A172 (cell line): ENCODE results near the gene PADI2. TPM values are rescaled to one million over a fixed set of nuclear protein-coding genes. Genes with fewer than 3 reads are reported as not detected.
"Not testable (repeated sequence)": the region's sequence is repeated elsewhere in the genome, so short reads cannot be mapped to it uniquely, and the experiment has no call there.

Source experiments
- DNase-seq: peaks from one replicate; pipeline ENCODE4 v3.0.0-alpha.2; 2015; ENCODE audit warnings: low spot score
- total RNA-seq: library from RNA; depleted of rRNA; stranded (reverse); fragments of >200 nt; shearing (Covaris generic); gene quantifications from 2 replicates; pipeline ENCODE4 v1.2.3, GENCODE V29; 2014

PADI2 gene
- total RNA-seq, 1 experiment from 2014 or later = not detected

GRCh38 chr1:17082761-17083160 is 36.5 kb downstream of the PADI2 start:
- no peak for DNase-seq

DNA sequence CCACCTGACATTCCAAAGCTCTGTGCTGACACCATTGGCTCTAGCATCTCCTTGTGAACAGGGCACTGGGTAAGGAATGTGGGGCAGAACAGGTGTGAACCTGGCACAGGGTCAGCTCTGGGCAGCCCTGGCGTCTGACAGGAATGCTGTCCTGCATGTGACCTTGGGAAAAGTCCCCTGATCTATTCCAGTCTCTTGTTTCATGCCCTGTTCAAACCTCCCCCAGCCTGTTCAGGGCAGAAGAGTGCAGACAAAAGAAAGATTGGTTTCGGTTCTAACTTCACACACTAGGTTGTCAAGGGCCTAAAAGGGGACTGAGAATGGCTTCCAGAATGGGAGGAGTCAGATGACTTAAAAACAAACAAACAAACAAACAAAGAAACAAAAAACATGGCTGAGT is 37.8 kb downstream of the PADI2 start:
- DNase-seq = no peak

- no peak for DNase-seq
These were observed 38.4 kb downstream of the PADI2 start for GRCh38 chr1:17080880-17081279.

GRCh38 chr1:17080085-17080759 is 39.0 kb downstream of the PADI2 start:
- DNase-seq = no peak

DNA sequence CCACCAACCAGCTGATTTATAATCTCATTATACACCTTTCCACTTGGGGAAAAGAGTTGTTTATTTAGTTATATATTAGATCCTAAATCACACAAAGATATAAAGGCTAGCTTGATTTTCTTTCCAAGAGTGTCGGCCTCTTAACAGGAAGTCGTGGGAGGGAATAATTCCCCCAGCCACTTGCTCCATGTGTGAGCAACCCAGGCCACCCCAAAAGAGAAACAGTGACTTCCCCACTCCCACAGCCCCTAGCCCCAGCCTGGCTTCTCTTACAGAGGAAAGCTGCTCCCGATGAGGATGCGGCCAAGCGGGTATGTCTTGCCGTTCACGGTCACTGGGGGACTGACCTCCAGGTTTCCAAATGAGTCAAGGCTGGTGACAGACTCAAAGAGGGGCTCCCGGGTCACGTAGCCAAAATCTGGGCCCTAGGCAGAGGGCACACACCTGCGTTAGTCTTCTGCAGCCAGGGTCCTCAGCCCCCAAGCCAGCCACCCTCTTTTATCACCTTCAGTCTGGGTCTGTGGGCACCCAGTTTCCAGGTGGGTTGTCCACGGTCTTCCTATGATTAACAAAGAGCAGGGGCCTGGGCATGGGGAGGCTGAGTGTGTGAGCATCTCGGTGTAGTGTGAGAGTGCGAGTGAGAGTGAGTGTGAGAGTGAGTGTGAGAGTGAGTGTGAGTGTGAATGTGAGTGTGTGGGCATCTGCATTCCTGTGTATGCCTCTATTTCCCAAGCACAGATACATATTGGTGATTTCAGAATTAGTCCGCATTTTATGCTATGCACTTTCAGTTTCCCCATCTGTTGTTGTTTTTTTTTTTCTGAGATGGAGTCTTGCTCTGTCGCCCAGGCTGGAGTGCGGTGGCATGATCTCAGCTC is 40.0 kb downstream of the PADI2 start:
- no peak for DNase-seq

GRCh38 chr1:17075470-17076255 is 43.6 kb downstream of the PADI2 start:
- DNase-seq = no peak

GRCh38 chr1:17071794-17072193 is 47.5 kb downstream of the PADI2 start:
- no peak for DNase-seq

DNA sequence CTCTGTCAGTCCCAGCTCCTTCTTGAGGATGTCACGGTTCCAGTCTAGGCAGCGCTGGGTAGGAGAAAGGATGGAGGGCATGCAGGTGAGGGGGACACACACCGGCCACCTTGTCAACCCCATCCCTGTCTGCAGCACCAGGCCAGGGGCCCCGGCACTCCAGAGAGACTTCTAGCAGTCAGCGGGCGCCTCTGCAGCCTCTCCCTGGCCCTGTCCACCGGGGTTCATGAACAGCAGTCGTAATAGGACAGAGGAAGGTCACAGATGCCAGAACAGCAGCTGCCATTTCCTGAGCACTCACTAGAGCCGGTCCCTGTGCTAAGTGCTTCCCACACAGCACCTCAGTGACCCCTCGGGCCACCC is 49.1 kb downstream of the PADI2 start:
- DNase-seq = no peak

DNA sequence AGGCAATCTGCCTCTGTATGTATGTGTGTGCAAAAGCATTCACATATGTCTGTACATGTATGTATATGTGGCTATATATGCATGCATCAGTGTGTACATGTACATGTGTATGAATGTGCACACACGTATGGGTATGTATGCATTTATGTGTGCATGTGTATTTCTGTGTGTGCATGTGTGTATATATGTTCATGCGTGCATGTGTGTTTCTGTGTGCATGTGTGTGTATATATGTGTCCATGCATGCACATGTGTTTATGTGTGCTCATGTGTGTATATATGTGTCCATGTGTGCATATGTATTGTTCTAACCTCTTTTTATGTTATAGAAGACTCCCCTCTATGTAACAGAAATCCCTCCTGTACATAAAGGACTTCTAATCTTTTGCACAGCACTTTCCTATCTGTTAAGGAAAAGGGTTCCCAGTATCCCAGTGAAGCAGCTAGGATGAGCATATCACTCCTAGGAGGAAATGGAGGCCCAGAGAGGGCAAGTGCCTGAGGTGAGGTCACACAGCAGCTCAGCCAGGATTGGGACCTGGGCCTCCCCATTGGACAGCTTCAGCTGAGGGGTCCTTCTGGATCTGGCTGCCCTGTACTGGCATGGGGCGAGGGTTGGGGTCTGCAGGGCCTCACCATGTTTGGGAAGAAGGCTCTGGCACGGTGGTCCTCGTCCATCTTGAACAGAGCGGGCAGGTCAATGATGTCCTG is 49.6 kb downstream of the PADI2 start:
- no peak for DNase-seq

- no peak for DNase-seq
These were observed 50.5 kb downstream of the PADI2 start for GRCh38 chr1:17068789-17069188.

- DNase-seq = no peak
These were observed 51.6 kb downstream of the PADI2 start for GRCh38 chr1:17067465-17068240.

DNA sequence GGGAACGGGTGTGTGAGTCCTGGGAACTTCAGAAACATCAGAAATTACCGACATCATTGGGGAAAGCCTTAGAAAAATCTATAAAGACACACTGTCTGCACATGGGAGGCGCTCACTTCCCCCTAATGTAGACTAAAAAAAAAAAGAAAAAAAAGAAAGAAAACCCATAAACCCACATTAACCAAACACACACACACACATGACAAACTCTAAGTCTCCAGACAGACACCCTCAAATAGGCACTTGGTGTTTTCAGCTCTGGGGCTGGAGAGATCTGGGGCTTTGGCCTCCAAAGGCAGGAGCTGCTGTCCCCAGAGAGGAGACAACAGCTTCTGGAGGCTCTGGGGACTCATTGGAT is 52.2 kb downstream of the PADI2 start:
- no peak for DNase-seq

DNA sequence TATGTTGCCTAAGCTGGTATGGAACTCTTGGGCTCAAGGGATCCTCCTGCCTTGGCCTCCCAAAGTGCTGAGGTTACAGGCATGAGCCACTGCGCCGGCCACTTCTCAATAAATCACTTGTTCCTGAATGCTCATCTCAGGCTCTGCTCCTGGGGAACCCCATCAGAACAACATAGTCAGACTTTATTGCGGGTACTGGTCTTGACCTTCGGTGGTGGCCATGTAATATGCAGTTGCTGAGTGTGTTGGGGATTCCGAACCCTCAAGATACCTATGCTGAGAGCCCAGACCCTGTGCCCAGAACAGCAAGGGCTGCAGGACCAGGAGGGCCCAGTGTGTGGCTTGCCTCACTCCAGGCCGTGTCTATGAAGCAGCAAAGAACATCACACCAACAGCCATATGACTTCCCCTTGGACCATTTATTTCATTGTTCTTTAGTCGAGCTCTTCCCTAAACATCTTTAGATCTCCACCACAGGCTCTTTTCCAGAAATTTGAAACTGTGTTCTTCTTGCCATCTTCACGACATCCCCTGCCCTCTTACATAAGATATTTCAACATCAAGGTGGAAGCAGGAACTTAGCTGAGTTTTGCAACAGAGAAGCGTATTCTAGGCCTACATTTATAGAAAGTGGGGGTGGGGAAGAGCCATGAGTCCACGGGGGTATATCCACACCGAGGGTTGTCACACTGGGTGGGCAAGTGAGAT is 52.7 kb downstream of the PADI2 start:
- DNase-seq = no peak

DNA sequence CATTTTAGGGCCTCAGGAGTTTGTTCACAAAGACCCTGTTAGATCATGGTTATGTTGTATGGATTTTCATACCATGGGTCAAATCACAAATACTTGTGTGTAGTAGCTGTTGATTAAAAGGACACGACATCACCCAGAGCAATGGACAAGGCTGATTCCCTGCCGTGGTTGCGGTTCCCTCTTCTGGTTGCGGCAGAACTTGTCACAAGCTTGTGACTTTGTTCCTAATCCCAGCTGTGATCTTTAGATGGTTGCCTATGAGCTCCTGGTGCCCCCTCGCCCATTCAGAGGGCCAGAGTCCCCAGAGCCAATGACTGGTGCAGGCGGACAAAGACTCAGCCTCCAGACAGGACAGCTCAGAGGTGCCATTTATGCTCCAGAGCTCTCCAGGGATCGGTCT is 53.6 kb downstream of the PADI2 start:
- DNase-seq = no peak

DNA sequence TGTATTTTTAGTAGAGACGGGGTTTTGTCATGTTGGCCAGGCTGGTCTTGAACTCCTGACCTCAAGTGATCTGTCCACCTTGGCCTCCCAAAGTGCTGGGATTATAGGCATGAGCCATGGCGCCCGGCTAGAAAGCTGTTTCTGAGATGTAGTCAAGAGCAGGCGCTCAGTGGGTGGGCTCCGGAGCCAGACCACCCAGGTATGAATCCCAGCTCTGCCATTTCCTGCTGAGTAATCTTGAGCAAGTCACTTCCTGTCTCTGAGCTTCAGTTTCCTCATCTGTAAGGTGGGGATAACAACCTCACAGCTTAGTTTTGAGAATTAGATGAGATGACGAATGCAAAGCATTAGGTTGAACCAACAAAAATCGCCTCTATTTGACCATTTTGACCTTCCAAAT is 56.5 kb downstream of the PADI2 start:
- DNase-seq = not testable (repeated sequence)

DNA sequence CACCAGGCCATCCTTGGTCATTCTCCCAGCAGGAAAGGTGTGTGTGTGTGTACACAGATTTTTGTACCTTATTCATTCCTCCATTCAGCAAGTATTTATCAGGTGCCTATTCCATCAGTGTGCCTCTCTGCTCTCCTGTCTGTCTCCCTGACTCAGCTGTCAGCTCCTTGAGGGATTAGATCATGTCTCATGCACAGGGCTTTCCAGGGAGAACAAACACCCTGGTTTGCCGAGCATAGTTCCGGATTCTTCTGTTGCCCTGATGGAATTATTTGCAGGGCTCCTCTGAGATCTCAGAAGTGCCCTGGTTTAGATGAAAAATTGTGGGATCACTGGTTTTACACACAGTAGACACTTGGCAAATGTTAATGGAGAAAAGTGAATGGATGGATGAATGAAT is 57.4 kb downstream of the PADI2 start:
- DNase-seq = no peak

DNA sequence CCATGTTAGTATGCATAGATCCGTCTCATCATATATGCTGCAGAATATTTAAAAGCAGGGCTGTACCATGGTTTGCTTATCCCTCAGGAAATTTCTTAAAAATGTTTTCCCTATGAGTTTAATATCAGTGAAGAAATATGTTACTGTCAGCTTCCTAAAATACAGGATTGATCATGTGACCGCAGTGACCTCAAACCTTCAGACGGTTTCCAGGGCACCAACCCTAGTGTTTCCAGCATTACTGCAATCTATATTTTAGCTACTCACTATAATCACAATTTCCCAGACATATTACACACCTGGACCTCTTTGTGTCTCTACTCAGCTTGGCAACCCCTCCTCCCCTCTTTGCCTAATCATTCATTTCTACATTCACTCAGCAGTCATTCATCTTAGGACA is 57.8 kb downstream of the PADI2 start:
- DNase-seq = no peak

DNA sequence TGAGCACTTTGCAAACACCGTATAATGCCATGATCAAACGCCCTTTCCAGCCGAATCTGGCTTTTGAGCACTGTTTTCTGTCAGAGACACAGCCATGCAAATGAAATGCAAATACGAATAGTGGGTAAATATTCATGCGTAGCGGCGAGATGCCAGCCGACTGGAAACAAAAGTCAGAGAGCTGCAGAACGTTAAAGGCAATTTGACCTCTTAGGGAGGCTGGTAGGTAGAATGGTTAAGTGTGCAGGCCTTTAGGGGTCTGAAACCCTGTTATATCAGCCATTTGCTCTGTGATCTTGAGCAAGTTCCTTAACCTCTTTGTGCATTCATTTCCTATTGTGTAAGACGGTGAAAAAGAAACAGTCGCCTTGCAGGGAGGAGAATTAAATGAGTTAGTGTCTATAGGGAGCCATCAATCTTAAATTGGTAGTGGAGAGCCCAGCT is 58.9 kb downstream of the PADI2 start:
- DNase-seq = no peak

DNA sequence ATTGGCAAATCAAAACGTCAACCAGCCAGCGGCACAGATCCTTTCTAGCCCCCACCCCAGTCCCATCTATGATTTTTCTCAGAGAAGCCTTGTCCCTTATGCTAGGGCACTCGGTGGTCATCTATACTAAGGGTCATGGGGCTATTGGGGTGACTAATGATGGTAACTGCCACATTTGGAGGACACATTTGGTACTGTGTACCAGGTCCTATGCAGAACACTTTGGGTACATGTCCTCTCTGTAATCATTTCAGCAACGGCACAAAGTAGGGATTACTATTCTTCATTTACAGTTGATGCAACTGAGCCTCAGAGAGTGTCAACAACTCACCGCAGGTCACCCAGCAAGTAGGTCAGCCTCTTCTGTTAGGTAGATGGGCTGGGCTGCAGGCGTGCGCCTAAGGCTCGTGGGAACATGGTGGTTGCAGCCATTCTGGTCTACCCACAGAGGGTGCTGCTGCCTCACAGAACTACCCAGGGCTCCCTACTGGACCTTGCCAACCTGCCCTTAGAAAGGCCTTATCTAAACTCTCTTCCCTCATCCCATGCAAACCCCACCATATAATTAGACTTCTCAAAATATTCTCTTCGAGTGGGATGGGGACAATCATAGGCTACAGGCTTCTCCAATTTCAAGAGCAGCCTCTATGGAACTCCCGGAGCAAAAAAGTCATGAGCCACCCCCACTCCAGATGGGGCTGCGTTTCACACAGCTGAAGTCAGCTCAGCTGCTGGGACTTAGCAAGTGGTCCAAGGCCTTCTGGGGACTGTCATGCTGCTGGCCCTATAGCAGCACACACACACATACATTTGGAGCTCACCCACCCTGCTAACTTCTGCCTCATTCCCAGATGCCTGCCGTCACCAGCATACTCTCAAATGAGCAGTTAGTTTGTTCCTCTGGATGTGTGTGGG is 59.6 kb downstream of the PADI2 start:
- DNase-seq = peak; percentile 69
